Astrocyte of the cerebellum (primary cell): ENCODE measurements around the gene TAF1B.

Experiments used
- DNase-seq: peaks from one replicate; pipeline ENCODE4 v3.0.0-alpha.2; 2011; ENCODE audit warnings: low read depth
- H3K4me3 ChIP-seq: 2 replicates; pipeline ENCODE4 v1.5.1; 2011; ENCODE audit warnings: mild to moderate bottlenecking, low read depth, low read length, moderate library complexity
- CTCF ChIP-seq: IDR thresholded peaks from 2 replicates; pipeline ENCODE4 v1.5.1; 2012; ENCODE audit warnings: low read length, low read depth, moderate library complexity, mild to moderate bottlenecking; ENCODE audit errors: missing control alignments
- in situ Hi-C: cut with HindIII; loops from 2 replicates; pipeline ENCODE4 v1.10.0; 2017; ENCODE audit warnings: low sequenced_read_pairs

Gene TAF1B

GRCh38 chr2:9958057-9958456 is 114.8 kb downstream of the TAF1B start:
- in situ Hi-C loops, result no loop called here
- H3K4me3 ChIP-seq, result no peak overlapping the region
- no peak for DNase-seq
- no peak for TF ChIP-seq CTCF

DNA sequence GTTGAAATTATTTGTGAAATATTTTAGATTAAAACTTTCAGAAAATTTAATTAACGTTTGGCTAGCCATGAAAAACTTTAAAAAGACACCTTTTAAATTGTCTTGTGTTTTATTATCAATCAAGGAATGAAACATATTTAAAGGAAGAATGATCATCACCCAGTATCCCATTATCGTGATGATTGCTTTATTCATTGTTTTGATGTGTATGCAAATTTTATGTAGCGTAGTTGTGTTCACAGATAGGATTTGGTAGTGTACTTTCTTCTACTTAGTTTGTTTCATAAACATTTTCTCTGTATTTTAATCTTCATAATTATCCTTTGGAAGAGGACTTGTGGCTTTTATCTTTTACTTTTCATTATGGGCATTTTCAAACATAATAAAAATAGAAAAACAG is 116.0 kb downstream of the TAF1B start:
- no peak overlapping the region for H3K4me3 ChIP-seq
- TF ChIP-seq CTCF, result no peak
- in situ Hi-C loops, result no loop called here
- DNase-seq, result no peak

DNA sequence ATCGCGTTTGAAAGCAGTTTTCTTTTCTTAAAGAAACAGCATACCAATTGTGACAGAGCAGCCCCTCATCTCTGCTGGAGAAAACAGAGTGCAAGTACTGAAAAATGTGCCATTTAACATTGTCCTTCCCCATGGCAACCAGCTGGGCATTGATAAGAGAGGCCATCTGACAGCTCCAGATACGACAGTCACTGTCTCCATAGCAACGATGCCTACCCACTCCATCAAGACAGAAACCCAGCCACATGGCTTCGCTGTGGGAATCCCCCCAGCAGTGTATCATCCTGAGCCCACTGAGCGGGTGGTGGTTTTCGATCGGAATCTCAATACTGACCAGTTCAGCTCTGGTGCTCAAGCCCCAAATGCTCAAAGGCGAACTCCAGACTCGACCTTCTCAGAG is 117.7 kb downstream of the TAF1B start:
- no peak for DNase-seq
- H3K4me3 ChIP-seq, result no peak overlapping the region
- no peak for TF ChIP-seq CTCF
- in situ Hi-C loops, result loop anchor here (5.0 kb wide), 1 partner anchor 81 kb away; the partner anchor contains the start of gene KLF11

DNA sequence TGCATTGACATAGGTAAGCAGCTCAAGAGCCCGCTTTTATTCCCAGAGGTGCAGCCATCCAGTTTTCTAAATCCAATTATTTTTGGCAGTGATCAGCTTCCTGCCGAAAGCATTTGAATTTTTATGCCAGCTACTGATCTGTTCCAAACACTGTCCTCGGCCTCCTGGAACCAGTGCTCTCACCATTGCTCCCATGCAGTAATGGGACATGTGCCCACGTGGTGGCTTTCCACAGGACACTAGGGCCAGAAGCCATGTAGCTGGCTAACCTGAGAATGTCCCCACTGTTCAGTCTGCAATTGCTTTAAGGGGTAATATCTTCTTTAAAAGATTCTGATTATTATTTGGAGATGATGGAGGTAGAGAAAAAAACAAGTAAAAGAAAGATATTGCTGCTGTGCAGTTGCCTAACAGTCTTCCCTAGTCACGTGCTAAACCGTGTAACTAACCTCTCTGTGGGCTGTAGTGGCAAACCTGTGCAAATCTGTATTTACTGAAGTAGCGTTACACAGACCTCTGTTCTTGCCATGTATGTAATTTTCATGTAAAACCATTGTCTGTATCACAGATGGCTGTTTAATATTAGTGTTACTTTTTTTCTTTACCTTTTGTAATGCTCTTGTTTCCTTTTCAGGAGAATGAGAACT is 121.2 kb downstream of the TAF1B start:
- in situ Hi-C loops, result loop anchor here (5.0 kb wide), 1 partner anchor 78 kb away; the partner anchor contains the start of gene KLF11
- TF ChIP-seq CTCF, result no peak
- DNase-seq, result no peak
- no peak overlapping the region for H3K4me3 ChIP-seq

DNA sequence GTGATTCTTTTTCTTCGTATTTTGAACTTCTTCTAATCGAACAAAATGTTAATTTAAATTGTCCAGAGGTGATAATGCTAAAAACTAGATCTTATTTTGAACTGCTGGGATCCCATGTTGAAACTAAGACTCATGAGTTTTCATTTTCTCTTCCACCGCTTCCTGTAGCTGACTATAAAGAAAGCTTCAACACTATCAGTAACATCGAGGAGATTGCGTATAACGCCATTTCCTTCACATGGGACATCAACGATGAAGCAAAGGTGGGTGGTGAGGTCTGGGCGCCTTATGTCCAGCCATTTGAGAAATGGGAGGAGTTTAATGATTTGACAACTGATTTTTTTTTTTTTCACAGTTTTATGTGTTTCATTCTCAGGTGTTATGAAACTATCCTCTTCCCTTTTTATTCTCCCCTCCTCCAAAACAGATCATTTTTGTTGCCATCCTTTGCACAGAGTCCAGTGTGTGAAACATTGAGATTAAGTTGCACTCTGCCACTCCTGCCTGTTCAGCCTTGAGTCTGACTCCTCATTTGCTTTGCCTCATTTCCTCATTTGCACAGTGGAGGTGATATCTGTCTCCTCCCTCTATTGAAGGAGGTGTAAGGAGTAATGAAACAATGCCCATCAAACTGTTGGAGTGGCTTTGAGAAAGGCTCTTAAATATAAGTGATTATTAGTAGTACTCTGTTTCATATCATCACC is 122.0 kb downstream of the TAF1B start:
- H3K4me3 ChIP-seq, result no peak overlapping the region
- TF ChIP-seq CTCF, result no peak
- in situ Hi-C loops, result no loop called here
- DNase-seq, result no peak

DNA sequence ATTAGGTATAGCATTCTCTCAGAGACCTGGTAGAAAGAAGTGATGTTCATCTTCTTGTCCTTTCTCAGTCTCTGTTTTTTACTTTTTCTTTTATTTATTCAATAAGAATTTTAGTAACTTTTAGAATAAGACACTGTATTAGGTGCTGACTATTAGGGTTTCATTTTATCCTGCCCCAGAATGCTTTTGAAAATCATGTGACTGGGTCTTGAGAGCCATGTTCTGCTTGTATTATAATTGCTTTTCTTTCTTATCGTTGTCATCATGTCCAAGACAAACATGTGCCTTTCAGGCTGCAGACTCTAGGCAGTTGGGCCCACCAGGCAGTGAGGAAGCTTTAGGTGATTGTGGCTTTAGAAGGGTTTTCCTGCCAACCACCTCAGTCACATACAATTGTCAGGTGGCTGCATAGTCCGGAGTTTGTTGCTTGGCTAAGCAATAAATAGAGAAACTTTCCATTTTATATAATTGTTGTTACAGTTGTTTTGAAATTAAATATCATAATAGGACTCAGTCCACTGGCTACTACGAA is 123.3 kb downstream of the TAF1B start:
- no peak for DNase-seq
- TF ChIP-seq CTCF, result no peak
- H3K4me3 ChIP-seq, result no peak overlapping the region
- in situ Hi-C loops, result no loop called here
